CD1c-positive myeloid dendritic cell (primary cell): ENCODE measurements around the gene CDH8.

Source experiments
- DNase-seq: peaks from one replicate; pipeline ENCODE4 v3.0.0-alpha.2; 2016; ENCODE audit errors: extremely low spot score

Gene CDH8

GRCh38 chr16:62034231-62035114, 1.8 kb downstream of the CDH8 start:
- no peak for DNase-seq

- DNase-seq: no peak
Observed at GRCh38 chr16:62033065-62033464, 3.2 kb downstream of the CDH8 start.

- no peak for DNase-seq
Observed at GRCh38 chr16:62029947-62030346, 6.3 kb downstream of the CDH8 start.

GRCh38 chr16:62022688-62023087, 13.6 kb downstream of the CDH8 start:
- no peak for DNase-seq

- no peak for DNase-seq
Observed at GRCh38 chr16:62021161-62021581, 15.1 kb downstream of the CDH8 start.

- no peak for DNase-seq
Observed at GRCh38 chr16:62020681-62021080, 15.6 kb downstream of the CDH8 start.

- DNase-seq: no peak
Observed at GRCh38 chr16:62019851-62020250, 16.4 kb downstream of the CDH8 start.

GRCh38 chr16:62018301-62019060, 17.8 kb downstream of the CDH8 start:
- no peak for DNase-seq

- DNase-seq: no peak
Observed at GRCh38 chr16:62014319-62014923, 21.8 kb downstream of the CDH8 start.

GRCh38 chr16:62010186-62010585, 26.1 kb downstream of the CDH8 start:
- DNase-seq: no peak

- DNase-seq: no peak
Observed at GRCh38 chr16:61998460-61998859, 37.8 kb downstream of the CDH8 start.

GRCh38 chr16:61993108-61993507, 43.1 kb downstream of the CDH8 start:
- no peak for DNase-seq

- DNase-seq: no peak
Observed at GRCh38 chr16:61987474-61988012, 48.7 kb downstream of the CDH8 start.

GRCh38 chr16:61969077-61969382, 67.2 kb downstream of the CDH8 start:
- no peak for DNase-seq

- no peak for DNase-seq
Observed at GRCh38 chr16:61968242-61969076, 67.8 kb downstream of the CDH8 start.

- DNase-seq: no peak
Observed at GRCh38 chr16:61957075-61957855, 79.0 kb downstream of the CDH8 start.

GRCh38 chr16:61952841-61953240, 83.4 kb downstream of the CDH8 start:
- no peak for DNase-seq

- no peak for DNase-seq
Observed at GRCh38 chr16:61948414-61948813, 87.8 kb downstream of the CDH8 start.

- no peak for DNase-seq
Observed at GRCh38 chr16:61946019-61946418, 90.2 kb downstream of the CDH8 start.

- no peak for DNase-seq
Observed at GRCh38 chr16:61945511-61945910, 90.7 kb downstream of the CDH8 start.

- no peak for DNase-seq
Observed at GRCh38 chr16:61944004-61944403, 92.2 kb downstream of the CDH8 start.
